ENCODE data around the gene ABCA13.

The ABCA13 gene

GRCh38 chr7:48634116-48634632 lies 462.9 kb downstream of the ABCA13 start:
- DNase-seq (ENCODE audit: low read depth, low spot score) = no peak

DNA sequence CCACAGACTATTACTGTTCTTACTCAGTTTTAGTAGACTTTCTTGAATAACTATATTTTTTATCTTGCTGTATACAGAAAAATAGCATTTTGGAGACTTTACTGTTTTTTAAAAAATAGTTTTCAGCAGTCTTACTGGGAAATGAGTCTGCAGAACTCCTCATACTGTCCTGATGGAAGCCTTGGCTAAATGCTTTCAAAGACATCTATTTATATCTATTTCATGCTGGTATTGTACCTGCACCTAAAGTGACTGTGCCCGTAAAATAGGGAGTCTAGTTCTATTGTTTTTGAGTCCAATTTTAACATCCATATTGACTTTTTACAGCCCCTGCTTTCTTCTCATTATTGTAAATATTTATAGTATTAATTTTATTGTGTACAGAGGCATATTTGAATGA lies 464.5 kb downstream of the ABCA13 start:
- DNase-seq (ENCODE audit: low read depth, low spot score) = no peak

- no peak for DNase-seq (ENCODE audit: low read depth, low spot score)
These were observed 465.2 kb downstream of the ABCA13 start for GRCh38 chr7:48636391-48637015.

DNA sequence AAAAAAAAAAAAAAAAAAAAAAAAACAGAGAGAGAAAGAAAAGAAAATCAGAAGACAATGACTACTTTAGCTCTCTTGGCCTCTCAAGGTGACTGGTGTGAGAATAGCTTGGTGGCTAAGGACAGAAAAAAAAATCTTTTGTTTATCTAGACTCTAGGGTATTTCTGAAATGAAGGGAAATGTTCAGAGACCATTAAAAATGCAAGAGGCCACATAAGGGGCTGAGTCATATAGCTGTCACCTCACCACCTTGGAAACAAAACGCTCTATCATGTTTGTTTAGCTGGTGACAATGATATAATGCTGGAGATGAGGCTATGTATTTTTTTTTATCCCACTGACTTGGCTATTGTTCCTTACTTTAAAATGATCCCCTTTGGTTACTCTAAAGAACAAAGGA lies 466.1 kb downstream of the ABCA13 start:
- DNase-seq (ENCODE audit: low read depth, low spot score) = no peak

GRCh38 chr7:48638041-48638440 lies 466.8 kb downstream of the ABCA13 start:
- DNase-seq (ENCODE audit: low read depth, low spot score) = no peak

DNA sequence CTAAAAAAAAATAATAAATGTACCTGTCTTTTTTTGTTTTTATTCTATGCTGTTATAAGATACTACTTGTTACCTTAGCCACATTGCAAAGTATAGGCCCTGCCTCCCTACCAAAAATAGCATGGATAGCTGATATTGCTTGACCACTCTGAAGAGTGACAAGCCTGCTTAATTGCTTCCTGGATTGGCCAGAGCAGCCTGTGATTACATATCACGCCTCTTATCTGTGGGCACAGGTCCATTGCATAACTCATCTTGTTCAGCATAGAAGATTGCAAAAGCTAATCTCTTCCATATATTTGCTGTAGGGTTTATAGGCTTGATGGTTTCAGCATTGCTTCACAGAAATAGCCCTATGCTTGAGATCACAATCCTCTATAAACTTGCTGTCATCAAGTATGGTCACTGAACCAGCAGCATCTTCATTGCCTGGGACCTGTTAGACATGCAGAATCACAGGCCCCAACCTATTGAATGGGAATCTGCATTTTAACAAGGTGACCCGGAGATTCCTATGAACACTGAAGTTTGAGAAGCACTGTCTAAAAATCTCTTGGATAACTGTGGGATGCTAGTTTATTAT lies 472.3 kb downstream of the ABCA13 start:
- no peak for DNase-seq (ENCODE audit: low read depth, low spot score)

- DNase-seq (ENCODE audit: low read depth, low spot score) = no peak
These were observed 486.9 kb downstream of the ABCA13 start for GRCh38 chr7:48658138-48658537.

- no peak for DNase-seq (ENCODE audit: low read depth, low spot score)
These were observed 489.1 kb downstream of the ABCA13 start for GRCh38 chr7:48660306-48660870.

DNA sequence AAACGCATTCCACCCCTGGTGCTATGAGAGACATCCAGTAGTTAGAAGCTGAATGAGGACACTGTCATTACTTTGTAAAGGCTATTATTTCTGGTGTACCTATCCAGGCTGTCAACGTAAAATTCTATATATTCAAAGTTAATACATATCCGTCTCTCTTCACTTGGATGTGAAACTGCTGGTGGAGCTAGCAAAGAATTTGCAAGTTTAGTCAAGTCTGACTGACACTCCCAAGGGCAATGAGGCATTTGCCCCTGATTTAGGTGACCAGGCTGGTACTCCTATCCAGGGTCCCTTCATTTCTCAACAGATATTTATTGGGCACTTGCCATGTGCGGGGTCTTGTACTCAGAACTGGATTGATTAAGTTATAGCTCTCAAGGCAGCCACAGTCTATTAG lies 493.0 kb downstream of the ABCA13 start:
- no peak for DNase-seq (ENCODE audit: low read depth, low spot score)

GRCh38 chr7:48665353-48666135 lies 494.3 kb downstream of the ABCA13 start:
- no peak for DNase-seq (ENCODE audit: low read depth, low spot score)

GRCh38 chr7:48667407-48667806 lies 496.1 kb downstream of the ABCA13 start:
- DNase-seq (ENCODE audit: low read depth, low spot score) = no peak

- DNase-seq (ENCODE audit: low read depth, low spot score) = no peak
These were observed 500.4 kb downstream of the ABCA13 start for GRCh38 chr7:48671656-48672055.

DNA sequence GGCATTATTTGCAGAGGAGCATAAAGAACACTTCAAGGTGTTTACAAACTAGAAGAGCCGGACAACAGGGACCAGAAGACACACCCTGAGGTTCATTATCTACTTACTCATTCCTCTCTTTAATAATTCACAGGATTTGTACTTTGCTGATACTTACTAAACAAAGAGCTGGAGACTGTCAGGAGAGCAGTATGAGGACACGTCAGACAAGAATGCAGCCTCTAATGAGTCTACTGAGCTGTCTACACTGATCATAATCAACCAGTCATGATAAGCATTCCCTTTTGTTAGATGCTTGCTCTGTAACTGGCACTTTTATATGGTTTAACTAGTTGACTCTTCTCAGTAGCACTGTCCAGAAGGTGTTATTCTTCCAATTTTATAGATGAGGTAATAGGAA lies 509.7 kb downstream of the ABCA13 start:
- no peak for DNase-seq (ENCODE audit: low read depth, low spot score)

GRCh38 chr7:48691788-48692187 lies 520.5 kb downstream of the ABCA13 start:
- no peak for DNase-seq (ENCODE audit: low read depth, low spot score)

Data from brain pericyte (primary cell).